HepG2 (cell line): ENCODE measurements around the gene CCL7. TPM values are rescaled to one million over a fixed set of nuclear protein-coding genes. Genes with fewer than 3 reads are reported as not detected.

ENCODE experiments used
- ATAC-seq: fragments of 200-7000 bp; cut with Tn5 transposase; 3 replicates; pipeline ENCODE4 v1.9.1; 2020; ENCODE audit warnings: mild to moderate bottlenecking, moderate library complexity
- BruUV-seq: library from RNA; stranded (reverse); fragments of 400-500 nt; replicated peaks from 2 replicates; lab custom pipeline; 2021; lab: Mats Ljungman, UMichigan
- CTCF ChIA-PET: fragments of 300-600 bp; formaldehyde crosslinking; extraction: SDS; loops from one replicate; lab custom pipeline; 2021; ENCODE audit warnings: low total read pairs, inconsistent platforms, low intra/inter-chr PET ratio; lab: Yijun Ruan, JAX
- POLR2A ChIA-PET: fragments of 350-600 bp; sonication (Branson Sonifier 250); formaldehyde crosslinking; loops from one replicate; lab custom pipeline; 2020; ENCODE audit warnings: antibody characterized with exemption, inconsistent platforms; lab: Yijun Ruan, JAX
- DNase-seq: peaks from one replicate; pipeline ENCODE4 v3.0.0-alpha.2; 2015; ENCODE audit warnings: low spot score
- FAIRE-seq: peaks from 3 replicates; lab custom pipeline; 2011; peaks lifted over from hg19 to GRCh38; lab: Jason Lieb, UNC
- H2AFZ ChIP-seq: one replicate; pipeline ENCODE4 v1.6.1; 2011; ENCODE audit warnings: low read length, inconsistent platforms
- H3K27ac ChIP-seq: fragments of 300-600 bp; 3 replicates; pipeline ENCODE4 v1.8.0; 2011; ENCODE audit warnings: mixed run types, mild to moderate bottlenecking, mixed read lengths, low read length, inconsistent platforms; ENCODE audit not compliant: insufficient read depth; ENCODE audit errors: extremely low read length
- H3K27me3 ChIP-seq, 2 experiments: fragments of 200-600 bp in 1 of 2; 2 replicates in 1 of 2; 3 replicates in 1 of 2; pipeline versions ENCODE4 v1.6.0 to v1.8.0; 2011; ENCODE audit warnings: low read length in 2 of 2, mild to moderate bottlenecking in 2 of 2, moderate library complexity in 2 of 2, inconsistent platforms in 1 of 2; ENCODE audit not compliant: insufficient read depth in 2 of 2, control insufficient read depth in 1 of 2
- H3K36me3 ChIP-seq, 2 experiments: fragments of 200-600 bp in 1 of 2; replicated peaks in 1 of 2; 2 replicates in 1 of 2; 3 replicates in 1 of 2; pipeline versions ENCODE4 v1.5.1 to v1.8.0; 2011; ENCODE audit warnings: low read length in 2 of 2, inconsistent platforms in 1 of 2; ENCODE audit not compliant: insufficient read depth in 2 of 2, control insufficient read depth in 1 of 2
- H3K4me1 ChIP-seq: 2 replicates; pipeline ENCODE4 v1.5.1; 2012; ENCODE audit warnings: low read length, inconsistent platforms; ENCODE audit not compliant: insufficient read depth
- H3K4me2 ChIP-seq: 2 replicates; pipeline ENCODE4 v1.6.0; 2011; ENCODE audit warnings: low read depth, low read length, inconsistent platforms
- H3K4me3 ChIP-seq, 3 experiments: fragments of 200-600 bp in 1 of 3; sonication (generic), shearing (Covaris generic) in 1 of 3; replicated peaks in 1 of 3; 2 replicates each; pipeline ENCODE4 v1.5.1; 2011 to 2016; ENCODE audit warnings: low read length in 3 of 3, inconsistent platforms in 2 of 3, low read depth in 2 of 3, mild to moderate bottlenecking in 2 of 3, control low read depth in 1 of 3, mixed read lengths in 1 of 3; ENCODE audit not compliant: insufficient read depth in 1 of 3
- H3K79me2 ChIP-seq: one replicate; pipeline ENCODE4 v1.6.1; 2011; ENCODE audit warnings: low read length, inconsistent platforms; ENCODE audit not compliant: insufficient read depth
- H3K9ac ChIP-seq: 2 replicates; pipeline ENCODE4 v1.6.0; 2011; ENCODE audit warnings: mild to moderate bottlenecking, low read depth, low read length, inconsistent platforms; ENCODE audit not compliant: insufficient read depth
- H3K9me3 ChIP-seq: 2 replicates; pipeline ENCODE4 v1.5.1; 2012; ENCODE audit warnings: mild to moderate bottlenecking, low read length
- H4K20me1 ChIP-seq: 2 replicates; pipeline ENCODE4 v1.6.0; 2011; ENCODE audit warnings: inconsistent platforms, mild to moderate bottlenecking, low read length, moderate library complexity; ENCODE audit not compliant: insufficient read depth
- DRAP1 ChIP-seq: IDR thresholded peaks from 2 replicates; pipeline ENCODE4 v1.6.1; 2016; ENCODE audit warnings: missing genetic modification reagents, missing compliant biosample characterization
- FOXK2 ChIP-seq: fragments of 450-650 bp; IDR thresholded peaks from 2 replicates; pipeline ENCODE4 v1.6.1; 2016
- GMEB2 ChIP-seq: IDR thresholded peaks from 2 replicates; pipeline ENCODE4 v1.6.1; 2016; ENCODE audit warnings: missing biosample characterization, missing genetic modification reagents, low read depth
- HIVEP1 ChIP-seq: sonication (generic); formaldehyde crosslinking; IDR thresholded peaks from 2 replicates; pipeline ENCODE4 v1.4.0; 2020; ENCODE audit warnings: mild to moderate bottlenecking, missing genetic modification reagents
- MIER2 ChIP-seq: IDR thresholded peaks from 2 replicates; pipeline ENCODE4 v1.6.1; 2016; ENCODE audit warnings: missing biosample characterization, missing genetic modification reagents
- REST ChIP-seq, 2 experiments: IDR thresholded peaks; 2 replicates each; pipeline ENCODE4 v1.6.1; 2011 to 2012; ENCODE audit warnings: low read length in 2 of 2, borderline replicate concordance in 1 of 2, low read depth in 1 of 2, mild to moderate bottlenecking in 1 of 2, moderate library complexity in 1 of 2
- WGBS: methylation state at CpG from one replicate; pipeline ENCODE4 v1.1.6; 2017; ENCODE audit warnings: low lambda C conversion rate; 5-methylcytosine and 5-hydroxymethylcytosine counted together
- in situ Hi-C: cut with HindIII; loops from 2 replicates; pipeline ENCODE4 v1.10.0; 2017; ENCODE audit warnings: low pct_unique_long_range_greater_than_20kb; ENCODE audit not compliant: extremely low pct_ligation_motif_present
- intact Hi-C: fragments of 100-400 bp; cut with micrococcal nuclease; formaldehyde crosslinking; loops from one replicate; pipeline ENCODE4 v1.10.0; 2022; ENCODE audit not compliant: unreplicated experiment
- polyA plus RNA-seq, 8 experiments: library from polyadenylated mRNA; depleted of rRNA in 3 of 8; stranded (reverse) in 7 of 8; unstranded in 1 of 8; fragments of >200 nt; fragmentation: Illumina TruSeq in 4 of 8; extraction: Trizol in 4 of 8; gene quantifications; 2 replicates each; pipeline versions ENCODE4 v1.2.1 to v1.2.3, GENCODE V29; 2011 to 2016; ENCODE audit warnings: low read depth in 4 of 8, missing spikeins in 1 of 8, mixed read lengths in 1 of 8; ENCODE audit not compliant: insufficient read depth in 1 of 8
- total RNA-seq, 5 experiments: library from RNA; depleted of rRNA; stranded (reverse); fragments of >200 nt; fragmentation: Illumina TruSeq; extraction: Trizol; gene quantifications; 2 replicates each; pipeline ENCODE4 v1.2.3, GENCODE V29; 2016; ENCODE audit warnings: low read depth in 1 of 5

The CCL7 gene
- total and polyA plus RNA-seq, 2 of the 13 experiments (the other 11 are each of a cell fraction or from before 2014, with no cell fraction given) = not detected

GRCh38 chr17:34235389-34236028, 34.5 kb upstream of the CCL7 start:
- ATAC-seq = peak; percentile 59
- CTCF ChIA-PET = no interaction called here
- no peak overlapping the region for H3K4me3 ChIP-seq
- TF ChIP-seq MIER2 (CRISPR knock-in tag) (peak; percentile 64; the same call in 1 of the 2 replicates), REST (IDR thresholded peaks at IDR 0.05; ENCODE audit: borderline replicate concordance in 1 of 2, low read depth in 1 of 2, low read length in 2 of 2) (peak in 1 of 2 experiments; percentile 69; a peak in 3 of 4 replicates), GMEB2 (CRISPR knock-in tag) (no peak), FOXK2 (no peak), HIVEP1 (no peak), DRAP1 (CRISPR knock-in tag) (no peak)
- H3K27me3 ChIP-seq = no peaks in the 10 kb centered on the region; a peak in 1 of 5 replicates
- H3K79me2 ChIP-seq = no peaks in the 10 kb centered on the region
- 14% methylated on average over 6 of the region's 6 CpGs for WGBS
- H3K36me3 ChIP-seq = no peaks in the 10 kb centered on the region
- no peak overlapping the region for H3K9ac ChIP-seq
- POLR2A ChIA-PET = no interaction called here
- intact Hi-C loops = no loop called here
- peaks cover 10% of the 10 kb centered on the region for H3K9me3 ChIP-seq
- in situ Hi-C loops = no loop called here
- no peak overlapping the region for H3K27ac ChIP-seq
- H2AFZ ChIP-seq = no peak overlapping the region
- no peak overlapping the region for H3K4me2 ChIP-seq
- no peak for FAIRE-seq
- no peaks in the 10 kb centered on the region for H3K4me1 ChIP-seq
- no peaks in the 10 kb centered on the region for H4K20me1 ChIP-seq
- no TSS peak for BruUV-seq
- DNase-seq = no peak
